HG03460 (cell line): ENCODE data around the gene ILKAP.

Experiments used
- ATAC-seq: cut with Tn5 transposase; IDR thresholded peaks from one replicate; pipeline ENCODE4 v1.9.1; 2021; ENCODE audit not compliant: unreplicated experiment

ILKAP gene

GRCh38 chr2:238152771-238153688 is 50.5 kb downstream of the ILKAP start:
- no peak for ATAC-seq

- no peak for ATAC-seq
These were observed 51.8 kb downstream of the ILKAP start for GRCh38 chr2:238151628-238152235.

GRCh38 chr2:238151205-238151604 is 52.3 kb downstream of the ILKAP start:
- ATAC-seq = no peak

DNA sequence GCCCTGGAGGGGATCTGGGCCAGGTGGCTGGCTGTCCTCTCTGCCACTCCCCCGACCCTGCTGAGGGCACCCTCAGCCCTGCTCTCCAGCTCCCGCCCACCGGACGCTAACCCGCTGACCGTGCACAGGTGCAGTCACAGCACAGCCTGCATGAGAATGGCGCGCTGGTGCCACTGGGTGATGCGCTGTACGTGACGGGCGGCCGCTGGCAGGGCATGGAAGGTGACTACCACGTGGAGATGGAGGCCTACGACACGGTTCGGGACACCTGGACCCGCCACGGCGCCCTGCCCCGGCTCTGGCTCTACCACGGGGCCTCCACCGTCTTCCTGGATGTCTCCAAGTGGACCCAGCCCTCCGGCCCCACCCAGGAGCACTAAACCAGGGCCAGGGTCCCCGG is 52.8 kb downstream of the ILKAP start:
- no peak for ATAC-seq

DNA sequence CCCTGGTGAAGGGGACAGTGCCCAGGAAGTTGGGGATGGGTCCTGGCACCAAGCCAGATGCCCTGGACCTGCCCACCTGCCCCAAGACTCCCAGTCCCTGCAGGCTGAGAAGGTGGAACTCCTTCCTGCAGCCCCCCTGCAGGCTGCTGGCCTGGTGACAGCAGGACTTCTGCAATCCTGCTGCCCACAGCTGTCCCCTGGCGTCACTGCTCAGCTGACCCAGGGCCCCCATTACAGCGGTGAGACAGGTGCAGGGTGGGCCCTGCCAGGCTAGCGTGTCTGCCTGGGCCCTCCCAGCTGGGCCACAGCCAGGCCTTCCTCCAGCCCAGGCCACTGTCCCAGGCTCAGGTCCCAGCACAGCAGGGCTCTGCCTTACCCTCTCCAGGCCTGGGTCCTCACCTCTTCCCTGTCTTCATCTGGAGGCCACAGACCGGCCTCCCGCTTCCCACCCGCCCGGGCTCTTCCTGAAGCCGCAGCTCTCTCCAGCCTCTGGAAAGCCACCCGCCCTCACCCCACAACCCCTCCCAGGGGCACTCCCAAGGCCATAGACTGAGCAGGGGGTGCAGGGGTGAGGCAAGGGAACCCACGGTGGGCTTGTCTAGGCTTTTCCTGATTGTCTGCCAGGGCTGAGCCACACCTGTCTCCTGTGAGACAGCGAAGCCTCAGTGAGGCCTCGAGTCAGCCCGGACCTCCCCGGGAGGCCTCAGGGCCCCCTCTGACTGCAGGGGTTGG is 53.5 kb downstream of the ILKAP start:
- ATAC-seq = no peak

DNA sequence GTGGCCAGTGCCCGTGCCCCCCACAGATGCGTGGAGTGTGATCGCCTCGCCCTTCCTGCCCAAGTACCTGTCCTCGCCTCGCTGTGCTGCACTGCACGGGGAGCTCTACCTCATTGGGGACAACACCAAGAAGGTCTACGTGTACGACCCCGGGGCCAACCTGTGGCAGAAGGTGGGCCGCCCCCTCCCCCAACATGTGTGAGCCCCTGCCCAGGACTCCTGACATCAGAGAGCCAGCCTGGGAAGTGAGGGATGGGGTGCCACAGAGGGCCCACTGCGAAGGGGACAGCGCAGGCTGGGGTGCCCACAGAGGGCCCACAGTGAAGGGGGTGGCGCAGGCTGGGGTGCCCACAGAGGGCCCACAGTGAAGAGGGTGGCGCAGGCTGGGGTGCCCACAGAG is 54.5 kb downstream of the ILKAP start:
- no peak for ATAC-seq

- ATAC-seq = no peak
These were observed 56.5 kb downstream of the ILKAP start for GRCh38 chr2:238146884-238147544.

DNA sequence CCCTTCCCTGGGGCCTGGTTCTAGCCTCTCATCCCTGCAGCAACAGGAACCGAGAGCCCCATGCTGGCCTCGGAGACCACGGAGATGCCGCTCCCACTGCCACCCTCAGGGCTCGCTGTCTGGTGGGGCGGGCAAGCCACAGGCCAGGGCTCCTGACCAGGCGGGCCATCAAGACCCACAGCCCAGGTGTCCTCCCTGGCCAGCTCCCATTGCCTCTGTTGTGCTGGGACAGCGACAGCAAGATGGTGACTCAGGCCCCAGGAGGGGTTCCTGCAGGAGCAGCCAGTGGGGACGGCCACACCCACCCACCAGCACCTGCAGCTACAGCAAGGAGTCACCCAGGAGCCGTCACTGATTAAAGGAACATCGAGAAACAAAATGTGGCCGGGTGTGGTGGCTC is 57.6 kb downstream of the ILKAP start:
- ATAC-seq = no peak

DNA sequence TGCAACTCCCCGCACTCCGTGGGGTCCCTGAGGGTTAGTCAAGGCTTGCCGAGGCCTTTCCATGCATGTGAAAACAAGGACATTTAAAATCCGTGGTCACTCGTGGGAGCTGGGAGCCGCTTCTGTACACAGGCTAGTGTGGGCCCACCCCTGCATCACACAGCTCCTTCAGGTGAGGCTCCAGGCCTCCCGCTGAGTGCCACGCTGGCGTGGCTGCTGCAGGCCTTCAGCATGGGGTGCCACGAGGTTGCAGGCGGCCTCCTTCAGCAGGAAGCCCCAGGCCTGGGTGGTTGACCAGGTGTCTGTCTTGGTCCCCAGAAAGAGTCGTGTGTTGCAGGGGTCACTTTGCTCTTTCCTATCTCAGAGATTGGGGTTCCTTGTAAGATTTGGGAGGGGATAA is 58.4 kb downstream of the ILKAP start:
- ATAC-seq = no peak

DNA sequence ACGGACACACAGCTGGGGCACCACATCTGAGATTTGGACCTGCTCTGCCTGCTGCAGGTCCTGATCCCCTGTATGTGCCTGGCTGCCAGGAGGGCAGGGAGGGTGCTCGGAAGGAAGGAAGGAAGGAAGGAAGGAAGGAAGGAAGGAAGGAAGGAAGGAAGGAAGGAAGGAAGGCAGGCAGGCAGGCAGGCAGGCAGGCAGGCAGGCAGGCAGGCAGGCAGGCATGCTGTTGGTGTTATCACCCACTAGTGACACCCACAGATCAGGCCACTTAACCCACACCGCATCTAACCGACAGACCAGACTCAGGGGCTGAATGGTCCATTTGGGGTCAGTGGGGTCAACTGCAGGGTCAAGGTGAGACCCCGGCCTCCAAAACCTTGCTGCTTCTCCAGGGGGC is 59.2 kb downstream of the ILKAP start:
- no peak for ATAC-seq

GRCh38 chr2:238143239-238143951 is 60.1 kb downstream of the ILKAP start:
- ATAC-seq = no peak

- ATAC-seq = no peak
These were observed 60.9 kb downstream of the ILKAP start for GRCh38 chr2:238142382-238143205.

GRCh38 chr2:238141541-238142318 is 61.8 kb downstream of the ILKAP start:
- ATAC-seq = no peak

GRCh38 chr2:238140721-238141540 is 62.6 kb downstream of the ILKAP start:
- no peak for ATAC-seq

- ATAC-seq = no peak
These were observed 63.5 kb downstream of the ILKAP start for GRCh38 chr2:238140040-238140439.

- no peak for ATAC-seq
These were observed 64.1 kb downstream of the ILKAP start for GRCh38 chr2:238139196-238140039.
